ENCODE data around the gene CCDC126. TPM values are rescaled to one million over a fixed set of nuclear protein-coding genes. Genes with fewer than 3 reads are reported as not detected.

CCDC126 gene, protein sequence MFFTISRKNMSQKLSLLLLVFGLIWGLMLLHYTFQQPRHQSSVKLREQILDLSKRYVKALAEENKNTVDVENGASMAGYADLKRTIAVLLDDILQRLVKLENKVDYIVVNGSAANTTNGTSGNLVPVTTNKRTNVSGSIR
- 5.6 and 10.6 TPM in 2 replicates for total RNA-seq (2012; rRNA removed)
- polyA plus RNA-seq (2012; rRNA removed), result 4.1 TPM in 2 replicates
- polyA plus RNA-seq (2012; cell fraction: cytosol; rRNA removed), result 1.2 and 1.3 TPM in 2 replicates
- polyA plus RNA-seq (2012; cell fraction: nucleus; rRNA removed; ENCODE audit: low replicate concordance), result 0.45 and 2.2 TPM in 2 replicates
- Bru-seq, nascent RNA, result percentile 56 among the genes with signal in this experiment
- percentile 72 among the genes with signal in this experiment for BruChase-seq, experiment 1, labeled RNA remaining after a 6-hour chase
- percentile 59 among the genes with signal in this experiment for BruChase-seq, experiment 2, labeled RNA remaining after a 2-hour chase
- long read RNA-seq, transcript CCDC126-201 (4 exons, 2,473 nt), result major isoform, 9 of 21 reads
- long read RNA-seq, partial matches to known transcripts, result 4 of 21 reads
- long read RNA-seq, other reads (novel, unspliced or antisense), result 3 of 21 reads

DNA sequence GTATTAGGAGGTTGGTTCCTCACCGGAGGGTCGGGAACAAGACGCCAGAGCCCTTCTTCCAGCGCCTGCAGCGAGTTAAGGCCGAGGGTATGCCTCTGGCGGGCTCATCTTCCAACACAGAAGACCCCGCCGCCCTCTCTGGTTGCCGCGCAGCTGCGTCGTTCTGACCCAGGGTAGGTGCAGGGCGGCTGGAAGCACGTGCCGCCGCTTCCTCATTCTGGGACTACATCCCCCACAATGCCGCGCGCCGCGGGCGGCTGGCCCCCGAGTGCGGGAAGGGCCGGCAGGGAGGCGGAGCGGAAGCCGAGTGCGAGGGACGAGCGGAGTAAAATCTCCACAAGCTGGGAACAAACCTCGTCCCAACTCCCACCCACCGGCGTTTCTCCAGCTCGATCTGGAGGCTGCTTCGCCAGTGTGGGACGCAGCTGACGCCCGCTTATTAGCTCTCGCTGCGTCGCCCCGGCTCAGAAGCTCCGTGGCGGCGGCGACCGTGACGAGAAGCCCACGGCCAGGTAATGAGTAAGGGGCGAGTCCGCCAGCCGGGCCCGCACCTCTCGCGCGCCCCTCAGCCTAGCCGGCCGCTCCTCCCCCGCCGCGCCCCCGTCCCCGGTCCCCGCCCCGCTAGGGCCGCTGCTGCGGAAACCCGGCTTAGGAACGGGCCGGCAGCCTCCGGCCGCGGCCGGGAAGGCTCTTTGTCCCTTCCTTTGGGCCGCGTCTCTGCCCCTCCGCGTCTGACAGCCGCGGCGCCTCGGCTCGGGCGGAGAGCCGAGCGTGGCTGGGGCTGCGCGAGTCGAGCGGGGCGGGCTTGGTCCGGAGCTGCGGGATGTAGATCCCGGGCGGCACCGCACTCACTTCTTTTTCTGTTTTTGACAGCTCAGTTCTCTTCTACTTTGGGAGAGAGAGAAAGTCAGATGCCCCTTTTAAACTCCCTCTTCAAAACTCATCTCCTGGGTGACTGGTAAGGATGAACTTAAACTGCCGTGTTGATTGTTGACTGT is at the start of gene CCDC126:
CCDC126 (plus strand) TSS at position 289 of the 998 bp plus-strand sequence. CDS start 13,934 bp downstream, outside the sequence.
- H3K27ac ChIP-seq (ENCODE audit: insufficient read depth, low read length), result peak within 1 kb of the TSS; percentile 83
- WGBS, 2 experiments (ENCODE audit: extremely low coverage in 2 of 2, insufficient read length in 1 of 2), result 2% methylated on average over 39 of the region's 99 CpGs; no CpG with 5 or more reads in 1 of the 2 experiments
- H2BK20ac ChIP-seq (ENCODE audit: low read depth, low read length), result peak within 1 kb of the TSS; percentile 52; the same call in 1 of the 2 replicates
- H2AFZ ChIP-seq (replicated peaks; ENCODE audit: low read length, poor library complexity), result peak within 1 kb of the TSS; percentile 98
- H4K20me1 ChIP-seq (ENCODE audit: insufficient read depth, low read length), result peaks cover 3% of the 10 kb centered on the region
- DNase-seq (peak; percentile 87), ATAC-seq (ENCODE audit: low read depth) (peak; percentile 96)
- in situ Hi-C loops (cut with MboI; ENCODE audit: low sequenced_read_pairs), result loop anchor here (10.0 kb wide), 1 partner anchor 87 kb away; the partner anchor contains the start of gene FAM221A
- H4K5ac ChIP-seq (ENCODE audit: low read depth, low read length), result peak within 1 kb of the TSS; percentile 29
- H3K36me3 ChIP-seq (ENCODE audit: control insufficient read depth, insufficient read depth, low read length), result no peaks in the 10 kb centered on the region
- dilution Hi-C loops (cut with HindIII; ENCODE audit: low sequenced_read_pairs, unreplicated experiment), result loop anchor here (25.0 kb wide), 1 partner anchor 115 kb away; the partner anchor contains the start of gene STK31
- no peaks in the 10 kb centered on the region for H3K9me1 ChIP-seq (ENCODE audit: insufficient read depth, low read length)
- peaks cover 4% of the 10 kb centered on the region for H3K4me1 ChIP-seq (ENCODE audit: control insufficient read depth, insufficient read depth, low read length)
- no peak within 1 kb of the TSS for H2BK15ac ChIP-seq (ENCODE audit: low read depth, low read length)
- no peaks in the 10 kb centered on the region for H3K9me3 ChIP-seq (ENCODE audit: control insufficient read depth, insufficient read depth, low read length)
- POLR2A ChIA-PET (ENCODE audit: unreplicated experiment), result no interaction called here
- peak within 1 kb of the TSS; percentile 62 for H2AK9ac ChIP-seq (replicated peaks; ENCODE audit: low read depth, low read length, poor library complexity)
- H3K23ac ChIP-seq (ENCODE audit: low read depth, low read length), result peak within 1 kb of the TSS; percentile 81
- TF ChIP-seq MAZ (IDR thresholded peaks at IDR 0.05; ENCODE audit: borderline replicate concordance, low read depth, low read length) (peak; percentile 94), BHLHE40 (IDR thresholded peaks at IDR 0.05; ENCODE audit: low read depth, low read length) (peak; percentile 96), MXI1 (IDR thresholded peaks at IDR 0.05; ENCODE audit: borderline replicate concordance, low read depth, low read length) (peak; percentile 81; the same call in 1 of the 2 replicates), POLR2A (IDR thresholded peaks at IDR 0.05; ENCODE audit: low read depth, low read length) (peak; percentile 59; the same call in 1 of the 2 replicates), CHD1 (IDR thresholded peaks at IDR 0.05; ENCODE audit: low read depth, low read length) (no peak)
- TF ChIP-seq, protein P1, sequence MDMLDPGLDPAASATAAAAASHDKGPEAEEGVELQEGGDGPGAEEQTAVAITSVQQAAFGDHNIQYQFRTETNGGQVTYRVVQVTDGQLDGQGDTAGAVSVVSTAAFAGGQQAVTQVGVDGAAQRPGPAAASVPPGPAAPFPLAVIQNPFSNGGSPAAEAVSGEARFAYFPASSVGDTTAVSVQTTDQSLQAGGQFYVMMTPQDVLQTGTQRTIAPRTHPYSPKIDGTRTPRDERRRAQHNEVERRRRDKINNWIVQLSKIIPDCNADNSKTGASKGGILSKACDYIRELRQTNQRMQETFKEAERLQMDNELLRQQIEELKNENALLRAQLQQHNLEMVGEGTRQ (IDR thresholded peaks at IDR 0.05; ENCODE audit: low read depth, low read length), result peak; percentile 86
- H3K79me1 ChIP-seq (ENCODE audit: low read depth in 1 of 2, low read length in 2 of 2), result peaks cover 14 to 20% of the 10 kb centered on the region in 2 experiments
- H3K14ac ChIP-seq (replicated peaks; ENCODE audit: low read depth, low read length), result peak within 1 kb of the TSS; percentile 46
- H3K4me2 ChIP-seq (ENCODE audit: low read depth, low read length), result peak within 1 kb of the TSS; percentile 93
- H2BK120ac ChIP-seq (ENCODE audit: low read depth, low read length), result peak within 1 kb of the TSS; percentile 57; the same call in 1 of the 2 replicates
- intact Hi-C loops (cut with micrococcal nuclease), result loop anchor here (5.0 kb wide), 1 partner anchor 85 kb away; the partner anchor contains the start of gene FAM221A
- H3K9ac ChIP-seq (ENCODE audit: low read depth, low read length), result peak within 1 kb of the TSS; percentile 63
- peak within 1 kb of the TSS; percentile 83 for H3K4me3 ChIP-seq (ENCODE audit: insufficient read depth, low read depth, low read length)
- H3K18ac ChIP-seq (ENCODE audit: low read depth, low read length), result peak within 1 kb of the TSS; percentile 1
- H3K27me3 ChIP-seq (ENCODE audit: control insufficient read depth, insufficient read depth, low read length), result peaks cover 4% of the 10 kb centered on the region; the same call in 1 of the 2 replicates
- peak within 1 kb of the TSS; percentile 44 to 63; a peak in 2 of 4 replicates for H4K8ac ChIP-seq (ENCODE audit: low read depth in 2 of 2, low read length in 2 of 2)
- no TSS peak for BruUV-seq (replicated peaks)
- peak within 1 kb of the TSS; percentile 62; the same call in 1 of the 2 replicates for H4K91ac ChIP-seq (ENCODE audit: insufficient read depth, low read depth, low read length)
- H3K56ac ChIP-seq (ENCODE audit: extremely low read depth, insufficient read depth, low read length), result peak within 1 kb of the TSS; percentile 37
- peak within 1 kb of the TSS; percentile 20 for H3K4ac ChIP-seq (ENCODE audit: low read depth, low read length)
- CTCF ChIA-PET, result interaction anchor here (0.5 to 1.8 kb wide), 6 partner anchors 15 to 51 kb away, joined by 3 to 6 read pairs (median 4); no protein-coding TSS in a partner anchor
- peak within 1 kb of the TSS; percentile 87 for H2BK5ac ChIP-seq (ENCODE audit: low read depth, low read length, poor library complexity, severe bottlenecking)
- H2AK5ac ChIP-seq (ENCODE audit: low read depth, low read length), result no peak within 1 kb of the TSS

Data from IMR-90 (cell line).